Body of pancreas (tissue), 4 donors: ENCODE data around the gene KDM4B. TPM values are rescaled to one million over a fixed set of nuclear protein-coding genes. Genes with fewer than 3 reads are reported as not detected.
A peak's percentile ranks its signal among the peaks of the same experiment; 100 is the strongest.

Experiments used
- ATAC-seq: fragments of 150-250 bp; one replicate; pipeline ENCODE4 v1.9.1; 2016
- DNase-seq, 4 donors: peaks; one replicate each; pipeline ENCODE4 v3.0.0-alpha.2; 2019
- H3K27ac ChIP-seq, 4 donors: fragments of 200-600 bp; sonication (generic); 1 replicate in 3 of 4; 2 replicates in 1 of 4; pipeline versions ENCODE4 v1.5.1 to v1.6.1; 2016 to 2019; ENCODE audit warnings: mild to moderate bottlenecking in 1 of 4, mixed read lengths in 1 of 4, moderate library complexity in 1 of 4
- H3K27me3 ChIP-seq, 2 donors: fragments of 200-600 bp; sonication (generic); one replicate each; pipeline ENCODE4 v1.6.0; 2016; ENCODE audit warnings: mild to moderate bottlenecking in 1 of 2
- H3K36me3 ChIP-seq, 2 donors: fragments of 200-600 bp; sonication (generic); replicated peaks in 1 of 2; 2 replicates each; pipeline ENCODE4 v1.5.1; 2016; ENCODE audit warnings: low read depth in 2 of 2; ENCODE audit not compliant: insufficient read depth in 1 of 2
- H3K4me1 ChIP-seq: fragments of 200-600 bp; sonication (generic); one replicate; pipeline ENCODE4 v1.6.0; 2016
- H3K4me3 ChIP-seq, 2 donors: fragments of 200-600 bp; sonication (generic); 1 replicate in 1 of 2; 2 replicates in 1 of 2; pipeline ENCODE4 v1.5.1; 2016 to 2019
- H3K9me3 ChIP-seq, 3 donors: fragments of 200-600 bp; sonication (generic); 1 replicate in 2 of 3; 2 replicates in 1 of 3; pipeline ENCODE4 v1.5.1; 2016
- CTCF ChIP-seq, 7 experiments: fragments of 450-650 bp in 4 of 7; fragments of 200-600 bp in 3 of 7; sonication (generic) in 3 of 7; IDR thresholded peaks; one replicate each; pipeline ENCODE4 v1.5.1; 2016 to 2019; ENCODE audit warnings: antibody characterized with exemption in 7 of 7
- POLR2A ChIP-seq, 3 donors: fragments of 450-650 bp; IDR thresholded peaks; one replicate each; pipeline ENCODE4 v1.6.1; 2016; ENCODE audit warnings: antibody characterized with exemption in 3 of 3, mild to moderate bottlenecking in 2 of 3
- whole genome bisulfite sequencing, 2 donors: methylation state at CpG; one replicate each; pipeline ENCODE4 v1.1.5; 2017; 5-methylcytosine and 5-hydroxymethylcytosine counted together
- intact Hi-C: fragments of 100-400 bp; cut with DNase I; formaldehyde crosslinking; loops from one replicate; pipeline ENCODE4 v1.15.1; 2023
- total RNA-seq, 2 donors: library from RNA; depleted of rRNA; stranded (reverse); fragments of >200 nt; gene quantifications; one replicate each; pipeline ENCODE4 v1.1.0, GENCODE V29; 2016

KDM4B gene
- total RNA-seq, 2 donors from 2014 or later, result 18.9 to 35.3 TPM

GRCh38 chr19:5112175-5112574 is 143.3 kb downstream of the KDM4B start:
- H3K27me3 ChIP-seq, result no peaks in the 10 kb centered on the region
- peak in 1 of 4 donors; percentile 37 for DNase-seq
- H3K4me3 ChIP-seq, result no peak overlapping the region
- H3K9me3 ChIP-seq, result no peaks in the 10 kb centered on the region
- H3K4me1 ChIP-seq, result peaks cover 46% of the 10 kb centered on the region
- 55 to 61% methylated on average over 6 of the region's 6 CpGs for WGBS, 2 donors
- TF ChIP-seq POLR2A (IDR thresholded peaks at IDR 0.05) (no peak), CTCF (IDR thresholded peaks at IDR 0.05) (no peak)
- intact Hi-C loops, result no loop called here
- ATAC-seq, result no peak
- no peaks in the 10 kb centered on the region for H3K36me3 ChIP-seq
- H3K27ac ChIP-seq, result no peak overlapping the region

GRCh38 chr19:5112681-5113575 is 144.0 kb downstream of the KDM4B start:
- H3K4me3 ChIP-seq, result no peak overlapping the region
- no peak for ATAC-seq
- intact Hi-C loops, result no loop called here
- 89 to 91% methylated on average over 16 to 27 of the region's 27 CpGs for WGBS, 2 donors
- no peaks in the 10 kb centered on the region for H3K27me3 ChIP-seq
- H3K9me3 ChIP-seq, result no peaks in the 10 kb centered on the region
- H3K4me1 ChIP-seq, result peaks cover 46% of the 10 kb centered on the region
- no peak for TF ChIP-seq POLR2A (IDR thresholded peaks at IDR 0.05)
- no peak for TF ChIP-seq CTCF (IDR thresholded peaks at IDR 0.05)
- DNase-seq, result no peak
- H3K27ac ChIP-seq, result no peak overlapping the region
- H3K36me3 ChIP-seq, result no peaks in the 10 kb centered on the region

- Histone ChIP-seq H3K9me3 (no peaks in the 10 kb centered on the region), H3K4me1 (peaks cover 46% of the 10 kb centered on the region), H3K4me3 (no peak overlapping the region), H3K27ac (peak overlapping the region; percentile 54 to 73 (median 66)), H3K27me3 (no peaks in the 10 kb centered on the region), H3K36me3 (no peaks in the 10 kb centered on the region)
- intact Hi-C loops, result no loop called here
- 86 to 89% methylated on average over 20 to 43 of the region's 43 CpGs for WGBS, 2 donors
- TF ChIP-seq CTCF (IDR thresholded peaks at IDR 0.05) (no peak), POLR2A (IDR thresholded peaks at IDR 0.05) (no peak)
- ATAC-seq, result peak; percentile 37
- DNase-seq, result peak in 2 of 4 donors; percentile 41 to 66
These were observed 145.0 kb downstream of the KDM4B start for GRCh38 chr19:5113633-5114586.

- intact Hi-C loops, result no loop called here
- Histone ChIP-seq H3K36me3 (no peaks in the 10 kb centered on the region), H3K27me3 (no peaks in the 10 kb centered on the region), H3K4me3 (no peak overlapping the region), H3K9me3 (no peaks in the 10 kb centered on the region), H3K27ac (peak overlapping the region; percentile 54 to 73 (median 66)), H3K4me1 (peaks cover 46% of the 10 kb centered on the region)
- 42 to 49% methylated on average over 4 to 11 of the region's 11 CpGs for WGBS, 2 donors
- ATAC-seq, result peak; percentile 68
- DNase-seq, result peak in 3 of 4 donors; percentile 52 to 76 (median 59)
- TF ChIP-seq CTCF (IDR thresholded peaks at IDR 0.05) (no peak), POLR2A (IDR thresholded peaks at IDR 0.05) (no peak)
These were observed 145.8 kb downstream of the KDM4B start for GRCh38 chr19:5114727-5115126.
